B cell (primary cell): ENCODE measurements around the gene SLC10A4.

Source experiments
- CTCF ChIP-seq: fragments of 200-600 bp; IDR thresholded peaks from one replicate; pipeline ENCODE4 v1.8.0; 2022; ENCODE audit warnings: antibody characterized with exemption, mild to moderate bottlenecking
- EZH2 ChIP-seq: IDR thresholded peaks from 2 replicates; pipeline ENCODE4 v1.6.1; 2012; ENCODE audit warnings: borderline replicate concordance, low read depth, mild to moderate bottlenecking, moderate library complexity, low read length; ENCODE audit not compliant: insufficient read depth, poor library complexity, severe bottlenecking

- TF ChIP-seq EZH2 = no peak
- no peak for TF ChIP-seq CTCF
These were observed 15.8 kb downstream of the SLC10A4 start for GRCh38 chr4:48498895-48499294.
